Ascending aorta (tissue), 2 donors: ENCODE results near the gene CMTM2. TPM values are rescaled to one million over a fixed set of nuclear protein-coding genes. Genes with fewer than 3 reads are reported as not detected.
A peak's percentile ranks its signal among the peaks of the same experiment; 100 is the strongest.

ENCODE experiments used
- DNase-seq, 2 donors: peaks; one replicate each; pipeline ENCODE4 v3.0.0-alpha.2; 2019; ENCODE audit warnings: low spot score in 2 of 2
- H3K27ac ChIP-seq, 2 donors: fragments of 200-600 bp; sonication (generic); one replicate each; pipeline ENCODE4 v1.5.1; 2016 to 2017; ENCODE audit warnings: mild to moderate bottlenecking in 1 of 2
- H3K27me3 ChIP-seq: fragments of 200-600 bp; sonication (generic); one replicate; pipeline ENCODE4 v1.5.1; 2017
- H3K36me3 ChIP-seq, 2 donors: fragments of 200-600 bp; sonication (generic); one replicate each; pipeline ENCODE4 v1.5.1; 2016
- H3K4me1 ChIP-seq, 2 donors: fragments of 200-600 bp; sonication (generic); one replicate each; pipeline ENCODE4 v1.5.1; 2016 to 2017; ENCODE audit warnings: mild to moderate bottlenecking in 1 of 2
- H3K4me3 ChIP-seq, 2 donors: fragments of 200-600 bp; sonication (generic); one replicate each; pipeline ENCODE4 v1.5.1; 2016 to 2017; ENCODE audit warnings: mild to moderate bottlenecking in 1 of 2
- H3K9me3 ChIP-seq, 2 donors: fragments of 200-600 bp; sonication (generic); one replicate each; pipeline ENCODE4 v1.5.1; 2016
- CTCF ChIP-seq, 3 experiments: fragments of 200-600 bp in 2 of 3; fragments of 450-650 bp in 1 of 3; sonication (generic) in 2 of 3; IDR thresholded peaks; one replicate each; pipeline ENCODE4 v1.5.1; 2016 to 2019; ENCODE audit warnings: antibody characterized with exemption in 3 of 3, mild to moderate bottlenecking in 1 of 3, moderate library complexity in 1 of 3
- intact Hi-C: fragments of 100-400 bp; cut with DNase I; formaldehyde crosslinking; loops from one replicate; pipeline ENCODE4 v1.15.1; 2023
- total RNA-seq: library from RNA; depleted of rRNA; stranded (reverse); fragments of >200 nt; gene quantifications from one replicate; pipeline ENCODE4 v1.1.0, GENCODE V29; 2016

CMTM2 gene
- total RNA-seq, 1 donor from 2014 or later = not detected

GRCh38 chr16:66618588-66619375 lies 39.5 kb downstream of the CMTM2 start:
- peak overlapping the region; percentile 15 to 51 for H3K27ac ChIP-seq
- no peaks in the 10 kb centered on the region for H3K9me3 ChIP-seq
- H3K27me3 ChIP-seq = no peaks in the 10 kb centered on the region
- DNase-seq = peak in 1 of 2 donors; percentile 75
- TF ChIP-seq CTCF (IDR thresholded peaks at IDR 0.05) = no peak
- peaks cover 0 to 11% of the 10 kb centered on the region in 2 donors for H3K4me1 ChIP-seq
- intact Hi-C loops = no loop called here
- H3K36me3 ChIP-seq = peaks cover 0 to 17% of the 10 kb centered on the region in 2 donors
- no peak overlapping the region for H3K4me3 ChIP-seq

GRCh38 chr16:66619534-66620428 lies 40.5 kb downstream of the CMTM2 start:
- Histone ChIP-seq H3K36me3 (peaks cover 0 to 10% of the 10 kb centered on the region in 2 donors), H3K4me3 (no peak overlapping the region), H3K4me1 (peaks cover 0 to 11% of the 10 kb centered on the region in 2 donors), H3K27me3 (no peaks in the 10 kb centered on the region), H3K9me3 (no peaks in the 10 kb centered on the region), H3K27ac (peak overlapping the region in 1 of 2 donors; percentile 51)
- DNase-seq = no peak
- intact Hi-C loops = no loop called here
- TF ChIP-seq CTCF (IDR thresholded peaks at IDR 0.05) = no peak

GRCh38 chr16:66620429-66620795 lies 41.1 kb downstream of the CMTM2 start:
- no peak overlapping the region for H3K4me3 ChIP-seq
- no peaks in the 10 kb centered on the region for H3K9me3 ChIP-seq
- TF ChIP-seq CTCF (IDR thresholded peaks at IDR 0.05) = no peak
- H3K27me3 ChIP-seq = no peaks in the 10 kb centered on the region
- DNase-seq = no peak
- intact Hi-C loops = no loop called here
- peaks cover 0 to 11% of the 10 kb centered on the region in 2 donors for H3K4me1 ChIP-seq
- no peak overlapping the region for H3K27ac ChIP-seq
- peaks cover 0 to 10% of the 10 kb centered on the region in 2 donors for H3K36me3 ChIP-seq

GRCh38 chr16:66621973-66622372 lies 42.7 kb downstream of the CMTM2 start:
- no peak overlapping the region for H3K4me3 ChIP-seq
- H3K9me3 ChIP-seq = no peaks in the 10 kb centered on the region
- no peaks in the 10 kb centered on the region for H3K27me3 ChIP-seq
- H3K36me3 ChIP-seq = peaks cover 0 to 10% of the 10 kb centered on the region in 2 donors
- TF ChIP-seq CTCF (IDR thresholded peaks at IDR 0.05) = no peak
- H3K27ac ChIP-seq = no peak overlapping the region
- peaks cover 0 to 11% of the 10 kb centered on the region in 2 donors for H3K4me1 ChIP-seq
- intact Hi-C loops = no loop called here
- no peak for DNase-seq

- no peak for TF ChIP-seq CTCF (IDR thresholded peaks at IDR 0.05)
- intact Hi-C loops = no loop called here
Observed at GRCh38 chr16:66622863-66623262, 43.6 kb downstream of the CMTM2 start.

More at GRCh38 chr16:66622863-66623262, 43.6 kb downstream of the CMTM2 start:
- Histone ChIP-seq H3K4me3 (no peak overlapping the region), H3K36me3 (peaks cover 0 to 10% of the 10 kb centered on the region in 2 donors), H3K27me3 (no peaks in the 10 kb centered on the region), H3K4me1 (peaks cover 0 to 11% of the 10 kb centered on the region in 2 donors), H3K9me3 (no peaks in the 10 kb centered on the region), H3K27ac (no peak overlapping the region)
- no peak for DNase-seq
